Trophoblast cell (in vitro differentiated cells and primary cell): ENCODE data around the gene FMO1.
"Not testable (repeated sequence)": the region's sequence is repeated elsewhere in the genome, so short reads cannot be mapped to it uniquely, and the experiment has no call there.

Experiments used
- DNase-seq, 2 donors: peaks; one replicate each; pipeline ENCODE4 v3.0.0-alpha.2; 2016
- H2AFZ ChIP-seq: 2 replicates; pipeline ENCODE4 v1.6.1; 2013; ENCODE audit warnings: low read length, moderate library complexity, mild to moderate bottlenecking; ENCODE audit not compliant: insufficient read depth, poor library complexity
- H2AK5ac ChIP-seq: 2 replicates; pipeline ENCODE4 v1.6.1; 2013; ENCODE audit warnings: mild to moderate bottlenecking, low read length
- H2BK120ac ChIP-seq: 2 replicates; pipeline ENCODE4 v1.6.1; 2013; ENCODE audit warnings: low read length, mild to moderate bottlenecking, moderate library complexity; ENCODE audit not compliant: insufficient read depth, poor library complexity
- H2BK12ac ChIP-seq: 2 replicates; pipeline ENCODE4 v1.6.1; 2013; ENCODE audit warnings: mild to moderate bottlenecking, low read length, moderate library complexity
- H2BK5ac ChIP-seq: 2 replicates; pipeline ENCODE4 v1.6.1; 2013; ENCODE audit warnings: low read length, low read depth, moderate library complexity, mild to moderate bottlenecking; ENCODE audit not compliant: poor library complexity
- H3K14ac ChIP-seq: 2 replicates; pipeline ENCODE4 v1.6.1; 2013; ENCODE audit warnings: mild to moderate bottlenecking, low read length
- H3K18ac ChIP-seq: 2 replicates; pipeline ENCODE4 v1.6.1; 2013; ENCODE audit warnings: mild to moderate bottlenecking, low read length
- H3K23ac ChIP-seq: 2 replicates; pipeline ENCODE4 v1.6.1; 2013; ENCODE audit warnings: low read length
- H3K27ac ChIP-seq: 2 replicates; pipeline ENCODE4 v1.5.1; 2013; ENCODE audit warnings: low read depth, mild to moderate bottlenecking, inconsistent platforms, low read length, moderate library complexity
- H3K27me3 ChIP-seq: 2 replicates; pipeline ENCODE4 v1.6.1; 2013; ENCODE audit warnings: inconsistent platforms, mild to moderate bottlenecking, low read length, moderate library complexity; ENCODE audit not compliant: insufficient read depth
- H3K36me3 ChIP-seq, 2 experiments: 1 replicate in 1 of 2; 2 replicates in 1 of 2; pipeline ENCODE4 v1.6.1; 2013; ENCODE audit warnings: low read length in 2 of 2, mild to moderate bottlenecking in 2 of 2, moderate library complexity in 1 of 2; ENCODE audit not compliant: insufficient read depth in 2 of 2, control insufficient read depth in 1 of 2
- H3K4ac ChIP-seq: 2 replicates; pipeline ENCODE4 v1.6.1; 2013; ENCODE audit warnings: low read depth, mild to moderate bottlenecking, low read length, moderate library complexity
- H3K4me1 ChIP-seq, 2 experiments: 1 replicate in 1 of 2; 2 replicates in 1 of 2; pipeline ENCODE4 v1.6.1; 2013; ENCODE audit warnings: low read length in 2 of 2, mild to moderate bottlenecking in 2 of 2, moderate library complexity in 1 of 2; ENCODE audit not compliant: insufficient read depth in 2 of 2, control insufficient read depth in 1 of 2
- H3K4me2 ChIP-seq: 2 replicates; pipeline ENCODE4 v1.6.1; 2013; ENCODE audit warnings: inconsistent platforms, mild to moderate bottlenecking, low read length, moderate library complexity
- H3K4me3 ChIP-seq: 2 replicates; pipeline ENCODE4 v1.5.1; 2013; ENCODE audit warnings: mild to moderate bottlenecking, low read depth, low read length, inconsistent platforms
- H3K79me1 ChIP-seq: one replicate; pipeline ENCODE4 v1.6.1; 2013; ENCODE audit warnings: low read length
- H3K79me2 ChIP-seq: 2 replicates; pipeline ENCODE4 v1.6.1; 2013; ENCODE audit warnings: low read length, mild to moderate bottlenecking; ENCODE audit not compliant: control insufficient read depth, insufficient read depth, poor library complexity
- H3K9ac ChIP-seq: 2 replicates; pipeline ENCODE4 v1.6.1; 2013; ENCODE audit warnings: mild to moderate bottlenecking, low read length
- H3K9me3 ChIP-seq: 2 replicates; pipeline ENCODE4 v1.6.1; 2013; ENCODE audit warnings: low read depth, mild to moderate bottlenecking, control low read depth, inconsistent platforms, low read length; ENCODE audit not compliant: insufficient read depth
- H4K12ac ChIP-seq: 2 replicates; pipeline ENCODE4 v1.6.1; 2013; ENCODE audit warnings: low read depth, mild to moderate bottlenecking, low read length, moderate library complexity
- H4K8ac ChIP-seq: 2 replicates; pipeline ENCODE4 v1.6.1; 2013; ENCODE audit warnings: low read depth, mild to moderate bottlenecking, low read length, moderate library complexity
- H4K91ac ChIP-seq: one replicate; pipeline ENCODE4 v1.6.1; 2013; ENCODE audit warnings: low read depth, mild to moderate bottlenecking, low read length, moderate library complexity
- WGBS: extraction: QIAGEN DNeasy Blood & Tissue Kit; methylation state at CpG from one replicate; pipeline ENCODE4 v1.1.7; 2013; ENCODE audit warnings: missing lambda C conversion rate; ENCODE audit not compliant: insufficient read length, insufficient coverage; ENCODE audit errors: extremely low coverage; 5-methylcytosine and 5-hydroxymethylcytosine counted together

The FMO1 gene

DNA sequence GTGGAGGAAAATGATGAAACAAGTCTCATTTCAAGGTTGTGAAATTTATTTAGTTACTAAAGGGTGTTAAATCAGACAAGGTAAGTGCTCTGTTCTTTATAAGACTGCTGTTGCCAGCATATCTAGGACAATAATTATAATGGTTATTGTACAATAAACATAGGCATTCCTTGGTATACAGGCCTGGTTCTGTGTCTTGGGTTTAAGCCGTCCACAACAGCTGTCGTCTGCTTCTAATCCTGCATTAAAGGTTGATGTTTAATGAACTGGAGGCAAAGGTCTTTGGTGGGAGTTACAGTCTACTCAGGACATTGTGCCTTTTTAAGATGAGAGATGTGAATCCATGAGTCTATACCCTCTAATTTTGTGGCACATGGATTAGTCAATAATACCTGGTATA lies 42.3 kb downstream of the FMO1 start:
- Histone ChIP-seq H3K79me1 (no peaks in the 10 kb centered on the region), H3K18ac (no peak overlapping the region), H4K91ac (no peak overlapping the region), H3K27me3 (no peaks in the 10 kb centered on the region), H4K12ac (no peak overlapping the region), H3K4me2 (no peak overlapping the region), H3K23ac (no peak overlapping the region), H2BK12ac (no peak overlapping the region), H2AK5ac (no peak overlapping the region), H3K4me1 (no peaks in the 10 kb centered on the region), H2BK5ac (no peak overlapping the region), H3K4ac (no peak overlapping the region), H3K27ac (no peak overlapping the region), H3K36me3 (no peaks in the 10 kb centered on the region), H2AFZ (no peak overlapping the region), H3K4me3 (no peak overlapping the region), H3K9ac (no peak overlapping the region), H3K79me2 (no peaks in the 10 kb centered on the region), H3K9me3 (no peaks in the 10 kb centered on the region), H4K8ac (no peak overlapping the region), H2BK120ac (no peak overlapping the region), H3K14ac (no peak overlapping the region)
- no peak for DNase-seq
- WGBS, result no CpG with 5 or more reads among the region's 2 CpGs

DNA sequence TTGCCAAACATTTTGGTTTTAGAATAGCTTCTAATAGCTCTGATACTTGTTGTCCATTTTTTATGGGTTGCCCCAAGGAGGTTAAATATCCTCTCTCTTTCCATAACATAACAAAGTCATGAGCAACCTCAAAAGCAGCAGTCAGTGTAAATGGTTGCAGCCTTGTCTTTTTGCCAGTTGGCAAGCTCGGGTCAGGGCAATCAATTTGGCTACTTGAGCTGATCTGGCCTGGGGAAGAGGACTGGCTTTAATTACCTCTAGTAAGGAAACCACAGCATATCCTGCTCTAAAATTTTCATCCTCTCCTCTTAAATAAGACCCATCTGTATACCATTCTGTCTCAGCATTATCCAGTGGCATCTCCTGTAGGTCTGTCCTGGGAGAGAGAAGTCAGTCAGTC lies 44.5 kb downstream of the FMO1 start:
- no peak overlapping the region for H3K4me2 ChIP-seq
- no peak for DNase-seq
- WGBS, result no CpG with 5 or more reads among the region's 1 CpG
- H4K12ac ChIP-seq, result no peak overlapping the region
- no peak overlapping the region for H3K14ac ChIP-seq
- no peak overlapping the region for H3K23ac ChIP-seq
- no peak overlapping the region for H3K4ac ChIP-seq
- no peaks in the 10 kb centered on the region for H3K79me2 ChIP-seq
- no peak overlapping the region for H2AK5ac ChIP-seq
- H3K9me3 ChIP-seq, result no peaks in the 10 kb centered on the region
- no peak overlapping the region for H2AFZ ChIP-seq
- H3K79me1 ChIP-seq, result no peaks in the 10 kb centered on the region
- H3K9ac ChIP-seq, result no peak overlapping the region
- H3K27ac ChIP-seq, result no peak overlapping the region
- no peaks in the 10 kb centered on the region for H3K4me1 ChIP-seq
- H3K36me3 ChIP-seq, result no peaks in the 10 kb centered on the region
- no peak overlapping the region for H2BK5ac ChIP-seq
- no peak overlapping the region for H3K4me3 ChIP-seq
- H4K8ac ChIP-seq, result no peak overlapping the region
- no peak overlapping the region for H2BK12ac ChIP-seq
- no peak overlapping the region for H4K91ac ChIP-seq
- no peak overlapping the region for H2BK120ac ChIP-seq
- no peak overlapping the region for H3K18ac ChIP-seq
- H3K27me3 ChIP-seq, result no peaks in the 10 kb centered on the region

DNA sequence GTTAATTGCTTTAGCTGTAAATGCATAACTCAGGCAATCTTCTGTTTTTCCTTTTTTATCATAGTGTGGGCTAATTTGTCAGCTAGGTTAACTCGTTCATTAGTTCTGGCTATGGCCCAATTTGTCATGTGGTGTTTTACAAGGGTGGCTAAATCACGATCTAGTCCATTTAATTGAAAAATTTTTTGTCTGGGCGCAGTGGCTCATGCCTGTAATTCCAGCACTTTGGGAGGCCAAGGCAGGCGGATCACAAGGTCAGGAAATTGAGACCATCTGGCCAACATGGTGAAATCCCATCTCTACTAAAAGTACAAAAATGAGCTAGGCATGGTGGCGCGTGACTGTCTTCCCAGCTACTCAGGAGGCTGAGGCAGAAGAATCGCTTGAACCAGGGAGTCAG lies 47.1 kb downstream of the FMO1 start:
- H3K9ac ChIP-seq, H3K79me2 ChIP-seq, H3K9me3 ChIP-seq, H2BK12ac ChIP-seq, H4K12ac ChIP-seq, H4K91ac ChIP-seq, H2BK5ac ChIP-seq, H2AFZ ChIP-seq, DNase-seq, H3K14ac ChIP-seq, H4K8ac ChIP-seq, H3K4me1 ChIP-seq, H3K27me3 ChIP-seq, H2AK5ac ChIP-seq, H3K4ac ChIP-seq, H3K4me2 ChIP-seq, H3K23ac ChIP-seq, H3K36me3 ChIP-seq, H2BK120ac ChIP-seq, H3K27ac ChIP-seq, H3K18ac ChIP-seq, H3K79me1 ChIP-seq, H3K4me3 ChIP-seq: not testable (repeated sequence)
- WGBS, result no CpG with 5 or more reads among the region's 7 CpGs

DNA sequence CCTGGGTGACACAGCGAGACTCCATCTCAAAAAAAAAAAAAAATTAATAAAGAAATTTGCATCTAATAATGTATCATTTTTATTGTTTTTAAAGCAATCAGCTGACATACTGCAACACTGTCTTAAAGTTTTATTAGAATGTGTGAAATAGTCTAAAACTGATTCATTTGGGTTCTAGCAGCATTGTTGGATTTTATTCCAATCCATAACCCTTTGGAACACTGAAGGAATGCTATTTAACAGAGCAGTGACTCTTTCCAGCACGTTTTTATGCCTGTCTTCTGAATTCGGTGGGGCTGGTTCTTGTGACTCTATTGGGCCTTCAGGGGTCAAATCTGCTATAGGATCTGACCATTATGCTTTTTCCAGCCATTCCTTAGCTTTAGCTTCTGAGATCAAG lies 47.5 kb downstream of the FMO1 start:
- no peak for DNase-seq
- no peak overlapping the region for H2BK5ac ChIP-seq
- H3K9ac ChIP-seq, result no peak overlapping the region
- no peak overlapping the region for H3K4me3 ChIP-seq
- H3K23ac ChIP-seq, result no peak overlapping the region
- H3K4me2 ChIP-seq, result no peak overlapping the region
- WGBS, result no CpG with 5 or more reads among the region's 3 CpGs
- no peak overlapping the region for H3K14ac ChIP-seq
- H3K9me3 ChIP-seq, result no peaks in the 10 kb centered on the region
- no peak overlapping the region for H2BK12ac ChIP-seq
- H4K8ac ChIP-seq, result no peak overlapping the region
- no peak overlapping the region for H4K12ac ChIP-seq
- H3K79me2 ChIP-seq, result no peaks in the 10 kb centered on the region
- no peaks in the 10 kb centered on the region for H3K4me1 ChIP-seq
- H2AFZ ChIP-seq, result no peak overlapping the region
- H2AK5ac ChIP-seq, result no peak overlapping the region
- no peak overlapping the region for H2BK120ac ChIP-seq
- no peak overlapping the region for H3K27ac ChIP-seq
- no peaks in the 10 kb centered on the region for H3K27me3 ChIP-seq
- H3K79me1 ChIP-seq, result no peaks in the 10 kb centered on the region
- no peak overlapping the region for H4K91ac ChIP-seq
- H3K36me3 ChIP-seq, result no peaks in the 10 kb centered on the region
- H3K18ac ChIP-seq, result no peak overlapping the region
- H3K4ac ChIP-seq, result no peak overlapping the region
